HG03378 (cell line): Measurements from ENCODE around the gene SAFB.

Experiments used
- ATAC-seq: cut with Tn5 transposase; IDR thresholded peaks from one replicate; pipeline ENCODE4 v1.9.1; 2021; ENCODE audit warnings: mild to moderate bottlenecking, moderate library complexity; ENCODE audit not compliant: unreplicated experiment

Gene SAFB

DNA sequence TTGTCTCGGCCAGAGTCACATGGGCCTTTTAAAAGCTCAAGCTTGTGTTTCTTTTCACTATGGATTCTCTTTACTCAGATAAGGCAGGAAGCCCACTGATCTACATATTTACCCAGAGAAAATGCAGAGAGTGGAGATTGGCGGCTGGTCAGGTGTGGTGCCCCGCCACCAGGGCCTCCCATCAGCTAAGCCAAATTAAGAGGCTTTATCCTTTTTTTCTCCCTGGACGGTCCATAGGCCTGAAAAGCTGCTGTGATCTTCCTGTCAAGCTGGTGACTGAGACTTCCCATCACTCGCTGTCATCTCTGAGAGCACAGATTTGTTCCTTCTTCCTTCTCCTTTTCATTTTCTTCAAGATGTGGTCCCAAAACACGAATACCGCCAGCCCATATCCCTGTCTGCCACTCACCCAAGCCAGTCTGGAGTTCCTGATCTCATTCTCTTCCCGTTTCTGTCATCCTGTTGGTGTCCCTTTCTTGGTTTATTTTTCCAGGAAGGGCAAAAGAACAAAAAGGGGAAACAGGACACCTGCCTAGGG lies 1.9 kb downstream of the SAFB start:
- ATAC-seq = no peak

GRCh38 chr19:5625641-5626040 lies 2.8 kb downstream of the SAFB start:
- no peak for ATAC-seq

- ATAC-seq = no peak
Measured at GRCh38 chr19:5627395-5627904, 4.6 kb downstream of the SAFB start.

DNA sequence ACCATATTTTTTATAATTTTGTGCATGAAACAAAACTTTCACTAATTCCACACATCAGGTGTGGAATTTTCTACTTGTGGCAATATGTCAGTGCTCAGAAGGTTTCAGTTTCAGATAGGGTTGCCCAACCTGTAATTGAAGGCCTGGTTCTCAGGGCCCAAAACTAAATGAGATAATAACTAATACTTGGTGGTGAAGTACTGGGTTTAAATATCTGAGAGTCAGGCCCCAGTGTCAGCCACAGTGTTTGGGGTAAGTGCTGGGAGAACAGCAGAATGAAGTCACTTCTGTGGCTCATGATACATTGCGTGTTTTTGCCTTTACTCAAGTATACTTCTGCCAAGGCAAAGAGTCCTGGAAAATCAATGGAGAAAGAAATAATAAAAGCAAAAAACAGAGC lies 5.6 kb downstream of the SAFB start:
- no peak for ATAC-seq

- ATAC-seq = no peak
Measured at GRCh38 chr19:5628919-5629481, 6.1 kb downstream of the SAFB start.

DNA sequence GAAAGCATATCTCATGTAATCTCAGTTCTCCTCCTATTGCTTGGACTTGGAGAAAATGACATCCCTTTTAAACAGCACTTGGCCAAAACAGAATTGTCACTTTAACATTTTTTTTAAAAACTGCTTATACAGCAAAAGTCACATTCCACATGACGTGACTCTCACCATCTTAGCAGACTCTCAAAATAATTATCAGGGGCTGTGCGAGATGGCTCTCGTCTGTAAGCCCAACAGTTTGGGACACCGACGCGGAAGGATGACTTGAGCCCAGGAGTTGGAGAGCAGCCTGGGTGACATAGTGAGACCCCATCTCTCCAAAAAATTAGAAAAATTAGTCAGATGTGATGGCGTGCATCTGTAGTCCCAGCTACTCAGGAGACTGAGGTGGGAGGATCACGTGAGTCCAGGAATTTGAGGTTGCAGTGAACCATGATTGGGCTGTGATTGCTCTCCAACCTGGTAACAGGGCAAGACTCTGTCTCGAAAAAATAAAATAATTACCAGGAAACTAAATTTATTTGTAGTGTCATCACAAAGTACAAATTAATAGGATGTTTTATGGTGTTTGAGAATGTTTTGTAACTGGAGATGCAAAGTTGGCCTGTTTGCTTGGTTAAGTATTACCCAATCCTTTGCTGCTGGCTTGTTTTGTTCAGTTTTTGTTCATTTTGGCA lies 8.8 kb downstream of the SAFB start:
- ATAC-seq = no peak

- no peak for ATAC-seq
Measured at GRCh38 chr19:5632241-5632612, 9.3 kb downstream of the SAFB start.

- ATAC-seq = no peak
Measured at GRCh38 chr19:5632657-5633056, 9.8 kb downstream of the SAFB start.

DNA sequence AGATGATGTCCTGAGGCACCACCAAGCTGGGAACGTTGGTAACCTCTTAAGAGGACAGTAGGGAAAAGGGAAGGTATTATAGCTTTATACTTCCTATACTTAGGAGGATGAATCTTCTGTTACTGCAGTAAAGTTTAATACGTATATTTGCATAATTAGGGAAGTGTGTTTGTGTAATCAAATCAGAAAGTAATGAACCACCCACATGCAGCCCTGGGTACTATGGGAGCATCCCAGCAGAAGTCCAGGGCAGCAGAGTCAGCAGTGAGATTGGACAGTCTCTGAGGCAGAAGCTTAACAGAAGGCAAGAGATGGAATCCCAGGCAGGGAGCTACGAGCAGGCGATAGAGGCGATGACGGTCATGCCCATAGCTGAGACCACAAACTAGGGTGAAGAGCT lies 12.5 kb downstream of the SAFB start:
- no peak for ATAC-seq

GRCh38 chr19:5637971-5638370 lies 15.1 kb downstream of the SAFB start:
- no peak for ATAC-seq

GRCh38 chr19:5641171-5641570 lies 18.3 kb downstream of the SAFB start:
- ATAC-seq = no peak

DNA sequence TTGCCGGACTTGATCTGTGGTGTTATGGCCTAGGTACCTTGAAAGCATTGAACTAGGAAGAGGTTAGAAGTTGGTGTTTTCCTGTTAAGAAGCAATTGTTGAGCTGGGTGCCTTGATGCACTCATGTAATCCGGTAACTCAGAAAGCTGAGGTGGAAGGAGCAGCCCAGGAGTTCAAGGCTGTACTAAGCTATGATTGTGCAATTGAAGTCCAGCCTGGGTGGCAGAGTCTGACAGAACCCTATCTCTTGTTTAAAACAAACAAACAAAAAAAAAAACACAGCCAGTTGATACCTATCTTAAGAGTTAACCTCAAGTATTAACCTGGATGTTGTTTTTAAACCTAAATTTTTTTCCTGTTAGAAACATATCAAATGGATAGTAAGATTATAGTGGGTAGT lies 19.3 kb downstream of the SAFB start:
- no peak for ATAC-seq

DNA sequence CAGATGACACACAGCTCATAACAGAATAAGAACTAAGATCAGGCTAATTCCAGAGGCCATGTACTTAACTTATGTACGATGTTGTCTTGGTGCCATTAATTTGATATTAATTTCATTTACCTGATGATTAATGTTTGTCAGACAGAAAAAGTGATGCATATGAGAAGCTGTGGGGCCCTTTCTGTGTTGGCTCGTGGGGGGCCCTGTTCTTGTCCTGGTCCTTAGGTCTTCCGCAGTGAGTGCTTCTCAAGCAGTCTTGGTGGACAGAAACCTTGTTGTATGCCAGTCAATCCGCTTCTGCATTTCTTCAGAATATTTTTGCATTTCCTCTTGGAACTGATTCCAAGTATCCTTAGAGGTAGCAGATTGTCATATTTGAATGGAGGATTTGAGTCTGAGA lies 20.2 kb downstream of the SAFB start:
- ATAC-seq = no peak

- ATAC-seq = no peak
Measured at GRCh38 chr19:5644037-5644436, 21.2 kb downstream of the SAFB start.

DNA sequence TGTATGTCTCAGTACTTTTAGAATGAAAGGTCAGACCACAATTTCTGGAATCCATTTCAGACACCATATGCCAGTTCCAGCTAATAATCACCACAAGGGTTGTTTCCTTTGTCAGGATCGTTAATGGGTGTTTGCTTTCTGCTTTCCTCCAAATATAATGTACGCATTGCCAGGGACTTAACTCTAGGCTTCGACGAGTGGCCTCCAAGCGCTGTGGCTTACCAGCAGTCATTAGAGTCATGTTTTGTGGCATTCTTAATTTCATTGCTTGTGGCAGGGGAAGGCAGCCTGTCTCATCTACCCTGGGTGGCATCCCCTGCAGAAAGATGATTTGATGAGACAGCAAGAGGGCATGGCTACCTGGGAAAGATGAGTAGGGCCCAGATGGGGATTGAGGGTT lies 22.5 kb downstream of the SAFB start:
- ATAC-seq = no peak

DNA sequence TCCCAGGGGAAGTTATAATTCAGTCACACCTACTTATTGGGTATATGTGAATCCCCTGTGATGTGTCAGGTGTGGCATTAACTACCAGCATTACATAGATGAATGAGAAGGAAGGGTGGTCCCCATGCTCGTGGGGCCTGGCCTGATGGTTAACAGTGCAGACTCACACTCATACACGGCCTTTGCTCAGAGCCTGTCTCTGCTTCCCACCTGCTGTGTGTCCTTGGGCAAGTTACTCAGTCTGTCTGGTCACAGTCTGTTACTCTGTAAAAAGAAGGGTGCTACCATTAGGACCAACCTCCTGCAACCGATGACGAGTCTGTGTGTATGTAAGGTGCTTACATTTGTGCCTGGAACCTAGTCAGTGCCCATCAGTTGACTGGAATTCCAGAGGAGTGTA lies 23.8 kb downstream of the SAFB start:
- no peak for ATAC-seq

DNA sequence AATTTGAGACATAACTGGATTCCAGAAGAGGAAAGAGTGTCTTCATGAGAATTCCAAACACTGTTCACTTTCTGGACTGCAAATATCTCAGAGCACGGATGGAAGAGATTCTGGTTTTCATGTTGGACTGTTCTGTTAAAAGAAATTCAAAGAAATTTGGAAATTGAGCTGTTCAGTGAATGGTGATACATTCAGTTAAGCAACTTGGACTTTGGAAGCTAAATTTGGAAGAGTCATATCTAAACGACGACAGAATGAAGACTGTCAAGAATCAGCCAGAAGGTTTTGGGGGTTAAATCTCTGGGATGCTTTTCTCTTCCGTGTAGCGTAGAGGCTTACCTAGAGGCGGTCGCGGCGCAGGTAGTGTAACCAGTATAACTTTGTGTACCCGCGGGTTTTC lies 25.6 kb downstream of the SAFB start:
- no peak for ATAC-seq

DNA sequence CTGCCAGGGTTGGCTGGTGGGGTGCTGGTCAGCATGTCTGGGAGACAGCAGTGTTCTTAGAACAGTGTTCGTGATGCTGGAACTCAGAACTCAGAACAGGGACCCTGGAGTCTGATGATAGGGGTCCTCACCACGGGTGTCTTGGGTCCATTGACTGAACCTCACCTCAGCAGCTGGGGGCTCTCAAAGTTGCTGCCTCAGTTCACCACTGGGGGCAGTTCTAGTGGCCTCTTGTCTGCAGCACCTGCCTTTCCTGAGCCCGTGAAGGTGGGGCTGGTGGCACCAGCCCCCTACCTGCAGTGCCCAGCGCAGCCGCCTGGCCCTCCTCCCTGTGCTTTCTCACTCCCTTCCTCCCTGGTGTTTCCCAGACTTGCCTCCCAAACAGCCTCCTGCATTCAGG lies 28.5 kb downstream of the SAFB start:
- no peak for ATAC-seq

DNA sequence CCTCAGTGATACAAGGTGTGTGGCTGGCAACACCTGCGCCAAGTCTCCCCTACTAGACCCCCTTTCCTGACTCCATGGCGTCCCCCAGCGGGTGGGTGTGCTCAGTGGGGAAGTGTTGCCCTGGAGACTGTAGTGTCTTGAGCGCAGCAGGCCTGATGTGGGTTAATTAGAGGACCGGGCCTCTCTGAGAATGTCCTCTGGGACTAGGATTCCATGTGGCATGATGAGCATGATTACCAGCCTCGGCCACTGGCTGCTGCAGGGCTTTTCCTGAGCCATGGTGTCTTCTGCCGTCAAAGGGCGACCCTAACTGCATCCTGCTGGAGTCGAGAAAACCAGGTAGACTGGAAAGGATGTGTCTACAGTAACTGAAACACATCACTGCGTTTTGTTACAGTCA lies 29.4 kb downstream of the SAFB start:
- no peak for ATAC-seq

GRCh38 chr19:5654931-5655330 lies 32.0 kb downstream of the SAFB start:
- ATAC-seq = no peak

- ATAC-seq = no peak
Measured at GRCh38 chr19:5655412-5655811, 32.5 kb downstream of the SAFB start.

DNA sequence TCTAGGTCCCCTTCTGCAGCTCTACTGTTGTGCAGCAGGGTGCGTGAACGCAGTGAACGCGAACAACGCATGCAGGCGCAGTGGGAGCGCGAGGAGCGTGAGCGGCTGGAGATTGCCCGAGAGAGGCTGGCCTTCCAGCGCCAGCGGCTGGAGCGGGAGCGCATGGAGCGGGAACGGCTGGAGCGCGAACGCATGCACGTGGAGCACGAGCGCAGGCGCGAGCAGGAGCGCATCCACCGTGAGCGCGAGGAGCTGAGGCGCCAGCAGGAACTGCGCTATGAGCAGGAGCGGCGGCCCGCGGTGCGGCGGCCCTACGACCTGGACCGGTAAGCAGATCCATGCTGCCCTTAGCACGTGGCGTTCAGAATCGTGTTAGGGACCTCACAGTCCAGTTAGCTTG lies 38.6 kb downstream of the SAFB start:
- ATAC-seq = no peak

- ATAC-seq = no peak
Measured at GRCh38 chr19:5663904-5664303, 41.0 kb downstream of the SAFB start.
